GM12878 (cell line): ENCODE data around the gene NKX1-1. TPM values are rescaled to one million over a fixed set of nuclear protein-coding genes. Genes with fewer than 3 reads are reported as not detected.

ENCODE experiments used
- BRCA1 ChIP-seq: IDR thresholded peaks from 2 replicates; pipeline ENCODE4 v1.6.1; 2011; ENCODE audit warnings: low read depth, low read length, improper control_type of control experiment
- CEBPB ChIP-seq, 2 experiments: fragments of 150-350 bp in 1 of 2; IDR thresholded peaks; 2 replicates each; pipeline ENCODE4 v1.6.1; 2012 to 2014; ENCODE audit warnings: low read depth in 2 of 2, low read length in 2 of 2, borderline replicate concordance in 1 of 2, inconsistent platforms in 1 of 2
- CREB1 ChIP-seq: IDR thresholded peaks from 2 replicates; pipeline ENCODE4 v1.6.1; 2012; ENCODE audit warnings: low read depth, mild to moderate bottlenecking, inconsistent platforms
- E2F8 ChIP-seq: fragments of 450-650 bp; IDR thresholded peaks from 2 replicates; pipeline ENCODE4 v1.6.1; 2018; ENCODE audit warnings: mild to moderate bottlenecking, low read depth, moderate library complexity; ENCODE audit not compliant: partially characterized antibody
- NKRF ChIP-seq: fragments of 450-650 bp; conservative IDR thresholded peaks from 2 replicates; pipeline ENCODE4 v1.6.1; 2017; ENCODE audit warnings: mild to moderate bottlenecking, moderate library complexity
- NR2F1 ChIP-seq: fragments of 450-650 bp; conservative IDR thresholded peaks from 2 replicates; pipeline ENCODE4 v1.6.1; 2017; ENCODE audit warnings: mild to moderate bottlenecking
- SREBF1 ChIP-seq: IDR thresholded peaks from 2 replicates; pipeline ENCODE4 v1.6.1; 2012; ENCODE audit warnings: mild to moderate bottlenecking, low read length
- TBL1XR1 ChIP-seq: IDR thresholded peaks from 2 replicates; pipeline ENCODE4 v1.6.1; 2012; ENCODE audit warnings: low read depth, low read length, improper control_type of control experiment
- polyA plus RNA-seq, 11 experiments: library from polyadenylated mRNA; depleted of rRNA in 4 of 11; unstranded in 6 of 11; stranded (reverse) in 5 of 11; fragments of >200 nt; fragmentation: Nextera tagmentation in 4 of 11; fragmentation: Illumina TruSeq in 1 of 11; extraction: Ambion mirVana in 4 of 11; extraction: Trizol in 1 of 11; gene quantifications; 1 replicate in 1 of 11; 2 replicates in 10 of 11; pipeline versions ENCODE4 v1.2.1 to v1.2.3, GENCODE V29; 2011 to 2016; ENCODE audit warnings: inconsistent platforms in 2 of 11, missing spikeins in 2 of 11, low read depth in 1 of 11
- total RNA-seq, 4 experiments: library from RNA; depleted of rRNA in 3 of 4; stranded (reverse); fragments of >200 nt in 3 of 4; fragmentation: Illumina TruSeq in 1 of 4; extraction: Trizol in 1 of 4; gene quantifications; 2 replicates each; pipeline versions ENCODE4 v1.2.1 to v1.2.3, GENCODE V29; 2013 to 2021

NKX1-1 gene
- total and polyA plus RNA-seq, 10 of the 15 experiments (the other 5 are each of a cell fraction or from before 2014, with no cell fraction given) = not detected

- TF ChIP-seq NKRF (no peak), SREBF1 (no peak), BRCA1 (no peak), E2F8 (no peak), NR2F1 (no peak), CREB1 (no peak), TBL1XR1 (no peak), CEBPB (IDR thresholded peaks at IDR 0.05; ENCODE audit: borderline replicate concordance in 1 of 2, low read depth in 2 of 2, low read length in 2 of 2) (no peak)
Measured at GRCh38 chr4:1406981-1407656, 877 bp upstream of the NKX1-1 start (continued).
